Vagina (tissue), 2 donors: Measurements from ENCODE around the gene SPATA33.

Source experiments
- POLR2A ChIP-seq, 2 donors: fragments of 450-650 bp; IDR thresholded peaks; one replicate each; pipeline ENCODE4 v1.6.1; 2017; ENCODE audit warnings: antibody characterized with exemption in 2 of 2, mild to moderate bottlenecking in 2 of 2, moderate library complexity in 2 of 2
- TF ChIP-seq, protein P1 (sequence below), 3 experiments: fragments of 450-650 bp in 2 of 3; fragments of 200-600 bp in 1 of 3; sonication (generic) in 1 of 3; IDR thresholded peaks; one replicate each; pipeline ENCODE4 v1.5.1; 2017 to 2019; ENCODE audit warnings: antibody characterized with exemption in 3 of 3, mild to moderate bottlenecking in 2 of 3, moderate library complexity in 2 of 3

DNA sequence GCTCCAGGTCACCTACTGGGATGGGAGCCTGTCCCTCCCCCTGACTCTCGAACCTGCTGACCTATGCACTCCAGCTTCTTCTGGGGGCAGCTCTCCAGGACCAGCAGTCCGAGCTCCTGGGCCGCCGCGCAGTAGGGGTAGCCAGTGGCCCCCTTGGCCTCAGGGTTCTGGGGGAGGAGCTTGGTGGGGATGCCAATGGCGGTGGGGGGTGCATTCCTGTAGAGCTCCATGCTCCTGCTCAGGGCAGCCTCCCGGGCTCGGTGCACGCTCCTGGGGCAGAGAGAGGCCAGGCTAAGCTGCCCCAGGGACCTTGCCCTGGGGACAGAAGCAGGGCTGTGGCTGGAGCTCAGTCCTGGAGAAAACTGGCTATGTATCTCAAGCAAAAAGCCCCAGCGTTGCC is 51.5 kb downstream of the SPATA33 start:
- TF ChIP-seq, protein P1, sequence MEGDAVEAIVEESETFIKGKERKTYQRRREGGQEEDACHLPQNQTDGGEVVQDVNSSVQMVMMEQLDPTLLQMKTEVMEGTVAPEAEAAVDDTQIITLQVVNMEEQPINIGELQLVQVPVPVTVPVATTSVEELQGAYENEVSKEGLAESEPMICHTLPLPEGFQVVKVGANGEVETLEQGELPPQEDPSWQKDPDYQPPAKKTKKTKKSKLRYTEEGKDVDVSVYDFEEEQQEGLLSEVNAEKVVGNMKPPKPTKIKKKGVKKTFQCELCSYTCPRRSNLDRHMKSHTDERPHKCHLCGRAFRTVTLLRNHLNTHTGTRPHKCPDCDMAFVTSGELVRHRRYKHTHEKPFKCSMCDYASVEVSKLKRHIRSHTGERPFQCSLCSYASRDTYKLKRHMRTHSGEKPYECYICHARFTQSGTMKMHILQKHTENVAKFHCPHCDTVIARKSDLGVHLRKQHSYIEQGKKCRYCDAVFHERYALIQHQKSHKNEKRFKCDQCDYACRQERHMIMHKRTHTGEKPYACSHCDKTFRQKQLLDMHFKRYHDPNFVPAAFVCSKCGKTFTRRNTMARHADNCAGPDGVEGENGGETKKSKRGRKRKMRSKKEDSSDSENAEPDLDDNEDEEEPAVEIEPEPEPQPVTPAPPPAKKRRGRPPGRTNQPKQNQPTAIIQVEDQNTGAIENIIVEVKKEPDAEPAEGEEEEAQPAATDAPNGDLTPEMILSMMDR (IDR thresholded peaks at IDR 0.05): no peak
- no peak for TF ChIP-seq POLR2A (IDR thresholded peaks at IDR 0.05)
